Loucy (cell line): Measurements from ENCODE around the gene CD151.

Experiments used
- CTCF ChIP-seq: fragments of 200-600 bp; sonication (generic); conservative IDR thresholded peaks from 2 replicates; pipeline ENCODE4 v1.5.1; 2014; ENCODE audit warnings: mild to moderate bottlenecking, antibody characterized with exemption, low read length
- EZH2phosphoT487 ChIP-seq: fragments of 200-600 bp; IDR thresholded peaks from 2 replicates; pipeline ENCODE4 v1.6.1; 2018; ENCODE audit warnings: antibody characterized with exemption, mild to moderate bottlenecking, moderate library complexity, borderline replicate concordance

- TF ChIP-seq CTCF (no peak), EZH2phosphoT487 (no peak)
These were observed 41.8 kb upstream of the CD151 start for GRCh38 chr11:790721-791564.
